ENCODE data around the gene CSTPP1. TPM values are rescaled to one million over a fixed set of nuclear protein-coding genes. Genes with fewer than 3 reads are reported as not detected.
A peak's percentile ranks its signal among the peaks of the same experiment; 100 is the strongest.

CSTPP1 gene, protein sequence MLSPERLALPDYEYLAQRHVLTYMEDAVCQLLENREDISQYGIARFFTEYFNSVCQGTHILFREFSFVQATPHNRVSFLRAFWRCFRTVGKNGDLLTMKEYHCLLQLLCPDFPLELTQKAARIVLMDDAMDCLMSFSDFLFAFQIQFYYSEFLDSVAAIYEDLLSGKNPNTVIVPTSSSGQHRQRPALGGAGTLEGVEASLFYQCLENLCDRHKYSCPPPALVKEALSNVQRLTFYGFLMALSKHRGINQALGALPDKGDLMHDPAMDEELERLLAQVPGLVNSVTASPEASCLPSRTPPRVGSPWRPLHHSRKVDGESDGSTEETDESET
- 58.5 and 60.1 TPM in 2 replicates for total RNA-seq
- long read RNA-seq, transcript C11orf49-201 (9 exons, 1,645 nt): major isoform, 102 of 175 reads
- long read RNA-seq, transcript C11orf49-202 (9 exons, 1,651 nt): minor isoform, 8 of 175 reads
- long read RNA-seq, transcript C11orf49-207 (8 exons, 1,527 nt): minor isoform, 10 of 175 reads
- long read RNA-seq, transcript C11orf49-204 (8 exons, 1,916 nt): minor isoform, 17 of 175 reads
- long read RNA-seq, partial matches to known transcripts: 7 of 175 reads
- long read RNA-seq, other reads (novel, unspliced or antisense): 21 of 175 reads

DNA sequence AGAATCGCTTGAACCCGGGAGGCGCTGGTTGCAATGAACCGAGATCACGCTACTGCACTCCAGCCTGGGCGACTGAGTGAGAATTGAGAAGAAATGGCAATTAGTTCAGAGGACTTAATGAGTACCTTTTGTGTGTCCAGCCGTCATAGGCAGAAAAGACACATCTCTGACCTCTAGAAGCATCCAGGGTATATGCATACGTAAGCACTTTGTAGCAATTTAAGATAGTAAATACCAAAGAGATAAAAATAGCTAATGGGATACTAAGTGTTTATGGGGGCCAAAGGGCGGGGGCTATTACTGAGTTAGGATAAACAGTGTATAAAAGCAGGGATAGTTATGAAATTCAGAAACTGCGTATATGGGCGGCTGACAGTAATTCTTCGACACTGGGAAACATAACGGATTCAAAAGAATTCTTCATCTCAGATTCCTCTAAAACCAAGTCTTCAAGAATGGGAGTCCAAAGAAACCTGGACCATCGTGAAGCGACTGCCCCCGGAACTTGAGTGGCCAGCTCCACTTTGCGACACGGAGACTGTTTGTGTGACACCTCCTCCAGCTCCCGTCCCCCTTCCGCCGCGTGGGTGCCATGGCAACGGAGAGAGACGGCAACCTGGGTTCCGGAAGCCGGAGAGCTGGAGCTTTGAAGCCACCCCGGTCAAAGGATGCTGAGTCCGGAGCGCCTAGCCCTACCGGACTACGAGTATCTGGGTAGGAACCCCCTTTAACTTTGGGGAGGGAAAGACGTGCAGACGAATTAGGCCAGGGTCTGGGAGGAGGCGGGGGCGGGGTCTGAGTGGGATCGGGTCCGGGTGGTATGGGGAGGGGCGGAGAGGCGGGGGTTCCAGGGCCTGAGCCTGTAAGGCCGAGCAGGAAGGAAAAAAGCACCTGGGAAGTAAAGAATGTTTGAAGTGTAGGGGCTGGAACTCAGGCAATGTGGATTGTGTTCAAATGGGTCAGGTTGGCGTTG, at the start of gene CSTPP1:
Gene CSTPP1 (plus strand): TSS at position 624 of the 973 bp plus-strand sequence. CDS start 45 bp downstream, at position 669.
- Mint-ChIP-seq H3K27ac (ENCODE audit: unreplicated experiment) (peak within 1 kb of the TSS; percentile 94), H3K9me3 (no peaks in the 10 kb centered on the region), H3K4me3 (peak within 1 kb of the TSS; percentile 99), H3K36me3 (ENCODE audit: low read depth) (no peaks in the 10 kb centered on the region), H3K4me1 (peaks cover 22% of the 10 kb centered on the region), H3K27me3 (ENCODE audit: low read depth) (peaks cover 8% of the 10 kb centered on the region)
- TF ChIP-seq, protein P1, sequence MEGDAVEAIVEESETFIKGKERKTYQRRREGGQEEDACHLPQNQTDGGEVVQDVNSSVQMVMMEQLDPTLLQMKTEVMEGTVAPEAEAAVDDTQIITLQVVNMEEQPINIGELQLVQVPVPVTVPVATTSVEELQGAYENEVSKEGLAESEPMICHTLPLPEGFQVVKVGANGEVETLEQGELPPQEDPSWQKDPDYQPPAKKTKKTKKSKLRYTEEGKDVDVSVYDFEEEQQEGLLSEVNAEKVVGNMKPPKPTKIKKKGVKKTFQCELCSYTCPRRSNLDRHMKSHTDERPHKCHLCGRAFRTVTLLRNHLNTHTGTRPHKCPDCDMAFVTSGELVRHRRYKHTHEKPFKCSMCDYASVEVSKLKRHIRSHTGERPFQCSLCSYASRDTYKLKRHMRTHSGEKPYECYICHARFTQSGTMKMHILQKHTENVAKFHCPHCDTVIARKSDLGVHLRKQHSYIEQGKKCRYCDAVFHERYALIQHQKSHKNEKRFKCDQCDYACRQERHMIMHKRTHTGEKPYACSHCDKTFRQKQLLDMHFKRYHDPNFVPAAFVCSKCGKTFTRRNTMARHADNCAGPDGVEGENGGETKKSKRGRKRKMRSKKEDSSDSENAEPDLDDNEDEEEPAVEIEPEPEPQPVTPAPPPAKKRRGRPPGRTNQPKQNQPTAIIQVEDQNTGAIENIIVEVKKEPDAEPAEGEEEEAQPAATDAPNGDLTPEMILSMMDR (conservative IDR thresholded peaks at IDR 0.05): no peak
- peak; percentile 94 for DNase-seq (ENCODE audit: low read depth, low spot score)

DNA sequence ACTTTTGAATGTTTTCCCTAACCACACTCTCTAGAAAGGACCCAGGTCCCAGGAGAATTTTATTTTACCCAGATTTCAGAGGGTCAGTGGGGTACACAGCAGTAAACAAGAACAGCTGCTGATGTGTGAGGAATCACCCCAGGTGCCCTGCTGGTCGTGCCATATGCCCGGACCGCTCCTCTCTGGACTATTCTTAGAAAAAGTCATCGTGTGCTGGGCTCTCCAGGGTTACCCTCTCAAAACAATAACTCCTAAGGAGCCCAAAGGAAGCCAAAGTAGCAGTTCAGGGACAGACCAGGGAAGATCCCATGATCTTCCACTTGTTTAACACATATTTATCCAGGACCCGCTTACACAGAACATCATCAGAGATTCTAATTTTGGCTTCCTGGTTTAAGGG, 47.9 kb upstream of the CSTPP1 start:
- no peaks in the 10 kb centered on the region for H3K9me3 Mint-ChIP-seq
- no peaks in the 10 kb centered on the region for H3K4me1 Mint-ChIP-seq
- DNase-seq (ENCODE audit: low read depth, low spot score): no peak
- no peak overlapping the region for H3K4me3 Mint-ChIP-seq
- H3K27me3 Mint-ChIP-seq (ENCODE audit: low read depth): no peaks in the 10 kb centered on the region
- H3K36me3 Mint-ChIP-seq (ENCODE audit: low read depth): peaks cover 10% of the 10 kb centered on the region
- TF ChIP-seq, protein P1 (conservative IDR thresholded peaks at IDR 0.05): no peak
- no peak overlapping the region for H3K27ac Mint-ChIP-seq (ENCODE audit: unreplicated experiment)

DNA sequence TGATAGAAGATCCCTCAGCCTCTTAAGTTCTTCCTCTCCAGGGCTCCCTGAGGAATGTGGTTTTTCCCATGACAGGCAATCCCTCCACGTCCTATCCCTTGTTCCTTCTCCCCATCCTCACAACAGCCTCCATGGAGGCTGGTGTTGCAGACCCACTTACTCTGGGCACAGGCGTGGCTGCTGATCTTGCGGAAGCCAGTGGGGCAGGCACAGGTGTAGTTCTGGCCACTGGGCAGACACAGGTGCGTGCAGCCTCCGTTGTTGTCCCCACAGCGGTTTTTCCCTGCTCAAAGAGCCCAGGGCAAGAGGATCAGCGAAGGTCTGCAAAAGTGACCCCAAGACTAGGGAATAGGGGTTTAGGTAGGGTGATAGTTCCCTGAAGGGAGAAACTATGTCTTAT, 47.3 kb upstream of the CSTPP1 start:
- Mint-ChIP-seq H3K4me1 (no peaks in the 10 kb centered on the region), H3K4me3 (no peak overlapping the region), H3K27me3 (ENCODE audit: low read depth) (no peaks in the 10 kb centered on the region), H3K27ac (ENCODE audit: unreplicated experiment) (no peak overlapping the region), H3K36me3 (ENCODE audit: low read depth) (peaks cover 6% of the 10 kb centered on the region), H3K9me3 (no peaks in the 10 kb centered on the region)
- TF ChIP-seq, protein P1 (conservative IDR thresholded peaks at IDR 0.05): no peak
- no peak for DNase-seq (ENCODE audit: low read depth, low spot score)

DNA sequence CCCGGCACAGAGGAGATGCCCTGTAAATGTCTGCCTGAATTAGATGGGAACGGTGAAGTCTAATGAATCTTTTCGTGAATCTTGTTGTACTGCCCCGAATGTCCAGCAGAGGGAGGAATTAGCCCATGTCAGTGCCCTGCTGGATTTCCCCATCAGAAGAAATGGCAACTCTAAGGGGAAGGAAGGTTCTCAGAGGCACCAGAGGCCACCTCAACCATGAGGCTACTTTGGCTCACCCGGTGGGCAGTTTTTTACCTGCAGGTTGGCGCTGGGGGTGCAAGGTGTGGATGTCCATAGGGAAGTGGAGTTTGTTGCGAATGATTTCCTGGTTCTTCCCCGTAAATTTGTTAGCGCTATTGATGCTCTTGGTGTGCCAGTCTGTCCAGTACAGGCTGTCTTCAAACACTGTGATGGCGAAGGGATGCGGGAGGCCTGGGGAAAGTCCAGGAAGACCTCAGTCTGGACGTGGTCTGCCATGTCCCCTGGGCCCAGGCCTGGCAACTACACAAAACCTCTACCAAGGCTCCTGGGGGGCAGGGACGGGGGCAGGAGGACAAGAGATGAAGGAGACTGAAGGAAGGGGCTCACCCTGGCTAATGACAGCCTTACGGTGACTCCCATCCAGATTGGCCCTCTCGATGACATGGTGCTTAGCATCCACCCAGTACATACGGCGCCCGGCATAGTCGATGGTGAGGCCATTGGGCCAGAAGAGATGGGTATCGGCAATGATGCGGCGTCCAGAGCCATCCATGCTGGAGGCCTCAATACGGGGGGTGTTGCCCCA, 46.7 kb upstream of the CSTPP1 start:
- Mint-ChIP-seq H3K9me3 (no peaks in the 10 kb centered on the region), H3K27me3 (ENCODE audit: low read depth) (no peaks in the 10 kb centered on the region), H3K36me3 (ENCODE audit: low read depth) (peaks cover 6% of the 10 kb centered on the region), H3K27ac (ENCODE audit: unreplicated experiment) (peak overlapping the region; percentile 63), H3K4me1 (no peaks in the 10 kb centered on the region), H3K4me3 (no peak overlapping the region)
- TF ChIP-seq, protein P1 (conservative IDR thresholded peaks at IDR 0.05): peak; percentile 87
- DNase-seq (ENCODE audit: low read depth, low spot score): peak; percentile 81

Data from neural crest cell (in vitro differentiated cells).